ENCODE results near the gene EFR3B. TPM values are rescaled to one million over a fixed set of nuclear protein-coding genes. Genes with fewer than 3 reads are reported as not detected.

EFR3B gene
- total RNA-seq, 2 experiments from 2014 or later = not detected

GRCh38 chr2:25197336-25198208 is 155.7 kb downstream of the EFR3B start:
- intact Hi-C loops (cut with micrococcal nuclease; ENCODE audit: unreplicated experiment) = loop anchor here (5.0 kb wide), 1 partner anchor 225 kb away; the partner anchor contains the start of gene DNAJC27
- H3K4me1 ChIP-seq (ENCODE audit: insufficient read depth, low read length, poor library complexity, severe bottlenecking) = no peaks in the 10 kb centered on the region

GRCh38 chr2:25198209-25198525 is 156.3 kb downstream of the EFR3B start:
- Histone ChIP-seq H3K27ac (ENCODE audit: low read depth, low read length, poor library complexity, severe bottlenecking) (no peak overlapping the region), H3K4me1 (ENCODE audit: insufficient read depth, low read length, poor library complexity, severe bottlenecking) (no peaks in the 10 kb centered on the region), H3K9me3 (ENCODE audit: low read length) (no peaks in the 10 kb centered on the region), H3K4me3 (ENCODE audit: low read depth, low read length, poor library complexity, severe bottlenecking) (no peak overlapping the region), H4K20me1 (ENCODE audit: insufficient read depth, low read length) (no peaks in the 10 kb centered on the region; the same call in 1 of the 2 replicates), H3K9me2 (ENCODE audit: insufficient read depth, low read length) (no peaks in the 10 kb centered on the region), H3K4me2 (ENCODE audit: low read length) (no peak overlapping the region), H3K36me3 (ENCODE audit: insufficient read depth, low read length) (no peaks in the 10 kb centered on the region), H3K79me2 (ENCODE audit: insufficient read depth, low read depth, low read length) (no peaks in the 10 kb centered on the region), H2AFZ (ENCODE audit: low read length) (no peak overlapping the region)
- ChIA-PET CTCF (ENCODE audit: unreplicated experiment) (no interaction called here), POLR2A (no interaction called here)
- DNase-seq (ENCODE audit: low spot score) = no peak
- no TSS peak for BruUV-seq (replicated peaks)
- TF ChIP-seq CTCF (conservative IDR thresholded peaks at IDR 0.05; ENCODE audit: low read length) (no peak), EZH2phosphoT487 (IDR thresholded peaks at IDR 0.05; ENCODE audit: borderline replicate concordance, low read depth, low read length) (no peak)
- intact Hi-C loops (cut with micrococcal nuclease; ENCODE audit: unreplicated experiment) = loop anchor here (5.0 kb wide), 1 partner anchor 226 kb away; the partner anchor contains the start of gene DNAJC27

More at GRCh38 chr2:25197336-25198208, 155.7 kb downstream of the EFR3B start:
- Histone ChIP-seq H3K4me3 (ENCODE audit: low read depth, low read length, poor library complexity, severe bottlenecking) (no peak overlapping the region), H3K4me2 (ENCODE audit: low read length) (no peak overlapping the region), H3K36me3 (ENCODE audit: insufficient read depth, low read length) (no peaks in the 10 kb centered on the region), H3K9me2 (ENCODE audit: insufficient read depth, low read length) (no peaks in the 10 kb centered on the region), H2AFZ (ENCODE audit: low read length) (no peak overlapping the region), H3K9me3 (ENCODE audit: low read length) (no peaks in the 10 kb centered on the region), H3K79me2 (ENCODE audit: insufficient read depth, low read depth, low read length) (no peaks in the 10 kb centered on the region), H3K27ac (ENCODE audit: low read depth, low read length, poor library complexity, severe bottlenecking) (no peak overlapping the region), H4K20me1 (ENCODE audit: insufficient read depth, low read length) (no peaks in the 10 kb centered on the region; the same call in 1 of the 2 replicates)
- no peak for DNase-seq (ENCODE audit: low spot score)
- no TSS peak for BruUV-seq (replicated peaks)
- ChIA-PET CTCF (ENCODE audit: unreplicated experiment) (interaction anchor here (0.6 kb wide), 1 partner anchor 222 kb away, joined by 3 read pairs; no protein-coding TSS in a partner anchor), POLR2A (no interaction called here)
- TF ChIP-seq CTCF (conservative IDR thresholded peaks at IDR 0.05; ENCODE audit: low read length) = no peak
- no peak for TF ChIP-seq EZH2phosphoT487 (IDR thresholded peaks at IDR 0.05; ENCODE audit: borderline replicate concordance, low read depth, low read length)

DNA sequence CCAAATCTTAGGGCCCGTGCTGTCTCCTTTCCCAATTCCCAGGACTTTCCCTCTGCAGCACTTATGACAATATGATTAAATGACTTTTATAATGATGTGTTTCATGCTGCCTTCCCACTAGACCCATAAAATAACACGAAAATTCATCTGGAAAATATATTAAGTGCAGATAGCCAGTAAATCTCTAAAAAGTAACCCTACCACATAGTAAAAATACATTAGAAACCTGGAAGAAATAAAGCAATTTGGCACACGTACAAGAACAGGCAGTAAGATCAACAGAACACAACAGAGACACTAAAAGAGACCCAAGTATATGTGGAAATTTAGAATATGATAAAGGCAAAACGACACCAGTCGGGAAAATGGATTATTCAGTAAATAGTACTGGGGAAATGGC is 156.7 kb downstream of the EFR3B start:
- intact Hi-C loops (cut with micrococcal nuclease; ENCODE audit: unreplicated experiment) = loop anchor here (5.0 kb wide), 1 partner anchor 226 kb away; the partner anchor contains the start of gene DNAJC27
- no TSS peak for BruUV-seq (replicated peaks)
- Histone ChIP-seq H3K4me2 (ENCODE audit: low read length) (no peak overlapping the region), H3K4me1 (ENCODE audit: insufficient read depth, low read length, poor library complexity, severe bottlenecking) (no peaks in the 10 kb centered on the region), H3K9me2 (ENCODE audit: insufficient read depth, low read length) (no peaks in the 10 kb centered on the region), H3K4me3 (ENCODE audit: low read depth, low read length, poor library complexity, severe bottlenecking) (no peak overlapping the region), H2AFZ (ENCODE audit: low read length) (no peak overlapping the region), H3K79me2 (ENCODE audit: insufficient read depth, low read depth, low read length) (no peaks in the 10 kb centered on the region), H3K36me3 (ENCODE audit: insufficient read depth, low read length) (no peaks in the 10 kb centered on the region), H4K20me1 (ENCODE audit: insufficient read depth, low read length) (no peaks in the 10 kb centered on the region; the same call in 1 of the 2 replicates), H3K9me3 (ENCODE audit: low read length) (no peaks in the 10 kb centered on the region), H3K27ac (ENCODE audit: low read depth, low read length, poor library complexity, severe bottlenecking) (no peak overlapping the region)
- ChIA-PET POLR2A (no interaction called here), CTCF (ENCODE audit: unreplicated experiment) (no interaction called here)
- TF ChIP-seq EZH2phosphoT487 (IDR thresholded peaks at IDR 0.05; ENCODE audit: borderline replicate concordance, low read depth, low read length) (no peak), CTCF (conservative IDR thresholded peaks at IDR 0.05; ENCODE audit: low read length) (no peak)
- no peak for DNase-seq (ENCODE audit: low spot score)

Data from OCI-LY7 (cell line).